ENCODE data around the gene SKOR1.

SKOR1 gene, protein sequence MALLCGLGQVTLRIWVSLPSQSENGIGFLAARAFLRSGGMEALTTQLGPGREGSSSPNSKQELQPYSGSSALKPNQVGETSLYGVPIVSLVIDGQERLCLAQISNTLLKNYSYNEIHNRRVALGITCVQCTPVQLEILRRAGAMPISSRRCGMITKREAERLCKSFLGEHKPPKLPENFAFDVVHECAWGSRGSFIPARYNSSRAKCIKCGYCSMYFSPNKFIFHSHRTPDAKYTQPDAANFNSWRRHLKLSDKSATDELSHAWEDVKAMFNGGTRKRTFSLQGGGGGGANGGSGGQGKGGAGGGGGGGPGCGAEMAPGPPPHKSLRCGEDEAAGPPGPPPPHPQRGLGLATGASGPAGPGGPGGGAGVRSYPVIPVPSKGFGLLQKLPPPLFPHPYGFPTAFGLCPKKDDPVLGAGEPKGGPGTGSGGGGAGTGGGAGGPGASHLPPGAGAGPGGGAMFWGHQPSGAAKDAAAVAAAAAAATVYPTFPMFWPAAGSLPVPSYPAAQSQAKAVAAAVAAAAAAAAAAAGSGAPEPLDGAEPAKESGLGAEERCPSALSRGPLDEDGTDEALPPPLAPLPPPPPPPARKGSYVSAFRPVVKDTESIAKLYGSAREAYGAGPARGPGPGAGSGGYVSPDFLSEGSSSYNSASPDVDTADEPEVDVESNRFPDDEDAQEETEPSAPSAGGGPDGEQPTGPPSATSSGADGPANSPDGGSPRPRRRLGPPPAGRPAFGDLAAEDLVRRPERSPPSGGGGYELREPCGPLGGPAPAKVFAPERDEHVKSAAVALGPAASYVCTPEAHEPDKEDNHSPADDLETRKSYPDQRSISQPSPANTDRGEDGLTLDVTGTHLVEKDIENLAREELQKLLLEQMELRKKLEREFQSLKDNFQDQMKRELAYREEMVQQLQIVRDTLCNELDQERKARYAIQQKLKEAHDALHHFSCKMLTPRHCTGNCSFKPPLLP

DNA sequence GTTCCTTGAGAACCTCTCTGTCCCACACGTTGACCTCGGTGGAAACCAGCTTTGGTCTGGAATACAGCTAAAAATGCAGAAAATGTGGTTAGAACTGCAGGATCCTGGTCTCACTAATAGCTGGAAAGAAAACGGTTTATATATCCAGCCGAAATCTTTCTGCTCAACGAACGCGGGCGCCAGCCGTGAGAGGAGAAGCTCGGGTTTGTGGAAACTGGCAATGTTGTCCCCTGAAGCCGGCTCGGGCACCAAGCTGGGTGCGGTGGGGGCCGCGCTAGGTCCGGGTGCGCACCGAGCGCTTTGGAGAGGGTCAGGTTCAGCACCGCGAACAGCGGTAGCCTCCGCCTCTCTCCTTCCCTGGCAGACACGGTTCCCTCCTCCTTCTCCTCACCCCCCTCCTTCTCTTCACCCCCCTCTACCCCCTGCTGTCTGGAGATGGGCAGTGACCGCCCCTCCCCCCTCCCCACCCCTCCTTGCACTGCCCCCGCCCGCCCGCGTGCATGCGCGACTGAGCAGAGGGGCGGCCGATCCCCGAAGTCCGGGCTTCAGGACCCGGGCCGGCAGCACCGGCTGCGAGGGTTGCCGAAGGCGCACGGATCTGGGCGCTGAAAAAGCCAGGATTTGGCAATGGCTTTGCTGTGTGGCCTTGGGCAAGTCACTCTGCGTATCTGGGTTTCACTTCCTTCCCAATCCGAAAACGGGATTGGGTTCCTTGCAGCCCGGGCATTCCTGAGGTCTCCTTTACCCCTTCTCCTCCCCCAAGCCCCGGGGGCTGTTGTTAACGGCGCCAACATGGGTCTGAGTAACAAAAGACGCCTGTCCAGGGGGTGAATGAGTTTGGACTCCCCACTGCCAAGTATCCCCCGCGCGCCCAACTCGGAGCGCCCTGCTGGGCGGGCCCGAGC is at the start of gene SKOR1:
Gene SKOR1 (plus strand): TSS at position 534 of the 905 bp plus-strand sequence. CDS start 94 bp downstream, at position 628.
- peak; percentile 81 to 86 (median 83) for DNase-seq

DNA sequence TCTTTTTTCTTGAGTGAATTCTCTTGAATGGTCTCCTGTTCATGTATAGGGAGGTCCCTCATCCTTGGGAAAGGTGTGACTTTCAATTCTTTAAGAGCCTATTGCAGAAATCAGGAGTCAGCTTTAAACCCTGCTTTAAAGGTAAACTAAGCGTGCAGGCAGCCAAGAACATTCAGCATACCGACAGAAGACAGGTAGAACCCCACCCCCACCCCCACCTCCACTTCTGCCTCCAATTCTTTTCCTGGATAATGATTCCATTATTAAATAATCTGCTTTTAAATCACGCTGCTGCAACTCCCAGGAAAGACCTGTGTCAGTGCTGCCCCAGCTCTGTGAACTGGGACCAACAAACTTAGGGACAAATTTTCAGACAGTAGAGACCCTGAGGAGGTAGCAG is 49.3 kb upstream of the SKOR1 start:
- no peak for DNase-seq

DNA sequence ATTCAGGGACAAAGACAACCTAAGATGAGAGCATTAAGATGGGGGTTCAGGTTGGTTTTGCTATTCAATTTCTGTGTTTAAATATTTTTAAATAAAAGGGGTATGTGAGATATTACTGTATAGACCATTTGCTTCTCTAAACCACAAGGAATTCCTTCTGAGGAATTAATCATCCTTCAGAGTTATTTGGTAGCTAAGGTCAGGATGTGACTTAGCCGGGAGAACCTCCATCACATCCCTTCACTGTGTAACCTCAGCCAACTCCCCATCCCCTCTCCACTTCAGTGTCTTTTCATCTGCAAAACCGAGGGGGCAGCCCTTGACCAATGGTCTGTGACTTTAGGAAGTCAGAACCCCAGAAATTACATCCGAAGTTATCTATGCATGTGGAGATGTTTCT is 48.7 kb upstream of the SKOR1 start:
- no peak for DNase-seq

DNA sequence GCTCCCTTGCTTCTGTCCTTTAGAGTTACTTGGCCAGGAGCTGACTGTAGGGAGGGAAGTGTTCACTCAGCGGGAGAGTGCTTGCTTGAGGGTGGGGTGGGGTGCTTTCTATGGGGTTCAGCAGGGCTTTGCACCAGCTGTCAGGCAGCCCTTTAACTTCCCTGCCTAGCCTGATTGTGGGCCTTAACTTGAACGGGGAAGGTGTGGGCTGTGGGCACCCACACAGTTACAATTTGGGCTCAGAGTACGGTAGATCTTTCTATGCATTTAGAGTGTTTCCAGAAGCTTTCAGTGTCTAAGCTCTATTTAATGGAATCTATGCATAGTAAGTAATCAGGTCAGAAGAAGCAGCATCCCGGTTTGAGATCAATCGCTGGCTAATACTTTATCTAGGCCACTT is 48.2 kb upstream of the SKOR1 start:
- DNase-seq: no peak

DNA sequence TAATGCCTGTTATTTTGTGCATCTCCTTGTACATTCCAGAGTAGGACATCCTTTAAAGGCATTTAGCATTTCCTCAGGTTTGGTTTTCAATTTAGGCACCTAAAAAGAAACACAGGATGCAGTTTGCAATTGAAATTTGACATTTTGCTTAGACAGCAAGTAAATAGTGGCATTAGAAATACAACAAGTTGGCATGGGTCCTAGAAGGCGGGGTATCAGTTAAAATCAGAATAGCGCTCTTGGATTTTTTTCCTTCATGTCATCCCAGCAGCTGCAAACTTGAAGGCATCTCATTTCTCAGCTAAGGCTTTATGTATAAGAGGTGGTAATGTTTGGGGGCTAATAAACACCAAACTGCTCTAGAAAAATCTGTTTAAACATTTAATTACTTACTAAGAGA is 47.5 kb upstream of the SKOR1 start:
- no peak for DNase-seq

DNA sequence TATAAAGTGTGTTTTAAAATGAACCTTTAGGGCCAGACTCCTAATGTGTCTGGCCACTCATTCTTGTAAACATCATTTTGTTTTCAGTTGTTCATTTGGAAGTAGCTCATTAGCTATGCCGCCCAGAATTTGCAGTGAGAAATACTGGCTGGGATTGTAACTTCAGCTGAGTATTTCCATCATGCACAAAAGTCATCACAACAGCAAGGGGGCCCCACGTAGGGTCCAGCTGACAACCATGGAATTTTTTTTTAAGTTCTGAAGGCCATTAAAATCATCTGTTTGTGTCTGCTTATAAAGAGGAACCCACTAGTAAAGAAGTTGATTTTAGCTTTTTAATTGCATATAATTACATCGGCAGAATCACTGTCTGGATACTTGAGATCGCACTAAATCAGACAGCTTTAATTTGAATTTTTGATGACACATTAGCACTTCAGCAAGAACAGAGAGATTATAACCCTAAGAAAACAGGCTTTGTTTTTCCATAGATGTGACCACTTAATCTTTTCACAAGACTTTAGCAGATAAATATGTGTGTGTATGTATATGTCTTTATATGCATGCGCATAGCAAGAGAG is 46.3 kb upstream of the SKOR1 start:
- no peak for DNase-seq

DNA sequence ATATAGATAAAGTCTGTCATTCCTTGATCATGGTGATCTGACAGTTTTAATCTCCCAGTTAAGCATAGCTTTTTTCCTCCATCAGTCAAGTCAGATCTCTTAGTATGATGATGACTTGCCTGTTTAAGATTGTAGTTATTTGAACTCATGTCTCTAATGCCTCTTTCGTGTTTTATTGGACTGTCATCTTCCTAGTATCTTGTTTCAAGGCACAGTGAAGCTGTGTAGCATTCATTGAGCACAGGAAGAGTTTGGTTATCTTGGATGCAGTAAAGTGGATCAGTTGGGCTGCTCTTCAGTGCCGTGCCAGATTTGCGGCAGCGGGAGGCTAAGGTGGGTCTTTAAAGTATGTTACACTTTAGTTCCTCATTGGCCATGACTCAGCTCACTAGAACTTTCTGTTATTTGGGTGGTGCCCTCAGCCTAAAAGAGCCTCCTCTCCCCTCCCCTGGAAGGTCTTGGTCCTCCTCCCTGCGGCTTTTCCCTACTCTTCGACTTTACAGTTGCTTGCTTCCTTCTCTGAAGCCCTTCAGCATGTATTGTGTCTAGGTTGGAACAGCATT is 45.7 kb upstream of the SKOR1 start:
- peak; percentile 11 to 22 (median 22) for DNase-seq

DNA sequence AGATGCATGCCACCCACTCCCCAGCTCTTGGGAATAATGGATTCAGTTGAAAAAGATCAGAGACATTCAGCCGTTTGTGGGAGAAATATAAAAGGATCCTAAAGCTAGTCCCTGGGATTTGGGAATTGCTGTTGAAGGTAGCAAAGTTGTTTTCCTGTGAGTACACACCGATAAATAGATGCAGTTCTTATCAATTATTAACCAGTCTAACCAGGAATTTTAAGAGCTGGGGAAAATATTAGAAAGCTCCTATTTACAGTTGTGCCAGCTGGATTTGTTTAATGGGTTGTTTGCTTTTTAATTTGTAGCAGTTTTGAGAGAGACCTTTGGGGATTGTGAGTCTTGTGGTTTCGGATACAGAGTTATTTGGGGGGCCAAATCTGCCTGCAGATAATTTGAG is 44.2 kb upstream of the SKOR1 start:
- no peak for DNase-seq

DNA sequence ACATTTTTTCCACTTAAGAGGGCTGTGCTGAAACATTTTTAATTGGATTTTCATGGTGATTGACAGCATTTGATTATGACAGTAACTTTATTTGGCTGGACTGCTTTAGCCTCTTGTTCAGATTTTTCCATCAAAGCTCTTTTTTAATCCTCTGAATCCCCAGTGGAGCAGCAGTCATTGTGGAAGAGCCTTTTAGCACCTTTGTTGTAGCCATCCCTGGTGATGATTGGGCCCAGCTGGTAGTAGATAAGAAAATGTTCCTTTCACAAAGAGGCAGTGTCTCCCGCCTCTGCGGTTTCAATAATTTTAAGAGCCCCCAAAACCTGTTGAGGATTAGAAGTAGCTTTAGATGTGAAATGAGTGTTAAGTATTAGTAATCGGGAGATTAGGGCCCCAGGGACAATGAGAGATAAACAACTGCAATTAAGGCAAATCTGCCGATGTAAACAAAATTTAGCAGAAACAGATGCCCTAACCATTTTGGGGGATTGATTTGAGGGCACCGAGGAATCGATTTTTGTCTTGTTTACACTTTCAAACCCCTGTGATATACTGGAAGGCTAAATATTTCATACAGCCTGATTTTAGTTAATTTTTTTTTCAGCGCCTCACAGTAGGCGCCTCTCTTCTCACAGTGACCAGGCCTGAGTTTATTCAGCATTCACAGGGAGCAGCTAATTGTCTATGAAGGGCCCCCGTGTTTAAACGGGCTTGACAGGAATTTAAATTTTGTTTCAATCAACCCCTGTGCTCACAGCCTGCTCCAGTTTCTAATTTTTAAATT is 43.2 kb upstream of the SKOR1 start:
- no peak for DNase-seq

DNA sequence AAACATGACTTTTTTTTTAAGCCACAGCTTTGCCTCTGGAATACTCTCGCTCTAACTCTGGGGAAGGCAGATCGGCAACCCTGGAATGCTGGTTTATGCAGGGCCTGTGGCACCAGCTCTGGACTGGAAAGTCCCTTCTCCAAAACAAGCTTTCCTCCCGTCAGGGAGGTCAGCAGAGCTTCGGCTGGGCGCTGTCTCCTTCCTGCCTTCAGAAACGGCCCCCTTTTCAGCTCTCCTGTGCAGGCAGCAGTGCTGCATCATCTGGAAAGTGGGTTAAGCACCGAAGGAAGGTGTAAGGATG is 42.7 kb upstream of the SKOR1 start:
- DNase-seq: no peak

DNA sequence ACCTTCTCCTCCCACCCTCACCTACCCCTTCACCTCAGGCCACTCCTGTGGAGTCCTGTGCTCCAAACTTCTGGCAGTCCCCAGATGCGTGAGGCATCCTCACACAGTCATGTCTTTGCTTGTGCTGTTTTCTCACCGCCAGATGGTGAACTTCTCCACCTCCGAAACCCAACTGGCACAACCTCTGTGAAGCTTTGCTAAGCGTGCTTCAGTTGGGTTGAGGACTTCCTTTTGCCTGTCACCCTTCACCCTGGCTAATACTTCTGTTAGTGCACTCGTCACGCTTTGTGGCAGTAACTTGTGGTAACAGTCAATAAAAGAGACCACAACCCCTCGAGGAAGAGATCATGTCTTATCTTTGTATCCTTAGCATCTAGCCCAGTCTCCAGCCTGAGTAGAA is 42.0 kb upstream of the SKOR1 start:
- DNase-seq: peak in 2 of 3 donors; percentile 15 to 27

DNA sequence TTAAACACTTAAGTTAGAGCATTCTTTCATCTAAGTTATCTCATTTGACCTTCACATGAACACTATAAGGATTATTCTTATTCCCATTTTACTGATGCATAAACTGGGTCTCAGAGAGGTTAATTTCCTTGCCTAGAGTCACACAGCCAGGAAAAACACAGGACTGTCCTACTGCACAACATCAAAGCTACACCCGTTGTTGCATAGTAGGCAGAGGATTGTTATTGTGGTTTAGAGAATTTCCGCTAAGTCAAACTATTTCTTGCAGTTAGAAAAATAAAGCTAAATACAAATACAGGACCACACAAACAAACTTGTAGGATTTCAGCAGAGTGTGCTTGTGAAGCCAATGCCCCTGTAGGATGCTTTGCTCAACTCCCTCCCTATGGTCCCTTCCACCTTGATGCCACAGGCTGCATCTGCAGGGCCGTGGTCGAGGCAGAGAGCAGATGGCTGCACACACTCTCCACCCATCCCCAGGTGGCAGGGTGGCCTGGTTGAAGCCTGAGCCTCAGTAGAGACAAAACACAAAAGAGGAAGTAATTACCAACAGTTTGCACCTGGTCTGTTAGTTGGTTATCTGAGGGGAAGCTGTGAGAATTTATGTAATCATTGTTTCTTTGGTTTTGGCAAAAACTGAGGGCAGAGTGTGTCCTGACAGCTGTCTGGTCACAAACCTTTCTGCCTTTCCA is 41.1 kb upstream of the SKOR1 start:
- no peak for DNase-seq

DNA sequence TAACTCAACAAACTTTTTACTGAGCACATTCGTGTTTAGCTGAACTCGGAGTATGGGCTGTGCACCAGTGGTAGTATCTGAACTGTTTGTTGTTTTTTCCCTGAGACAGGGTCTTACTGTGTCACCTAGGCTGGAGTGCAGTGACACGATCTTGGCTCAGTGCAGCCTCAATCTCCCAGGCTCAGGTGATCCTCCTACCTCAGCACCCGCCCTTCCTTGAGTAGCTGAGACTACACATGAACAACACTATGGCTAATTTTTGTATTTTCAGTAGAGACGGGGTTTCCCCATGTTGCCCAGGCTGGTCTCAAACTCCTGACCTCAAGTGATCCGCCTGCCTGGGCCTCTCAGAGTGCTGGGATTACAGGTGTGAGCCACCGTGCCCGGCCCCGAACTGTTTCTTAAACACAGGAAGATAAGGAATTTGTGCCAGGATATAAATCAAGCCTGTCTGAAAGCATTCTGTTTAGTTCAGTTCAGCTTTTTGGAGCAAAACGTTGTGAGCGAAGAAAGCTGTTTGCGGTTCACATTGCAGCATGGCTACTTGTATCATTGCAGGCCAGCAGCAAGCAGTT is 40.4 kb upstream of the SKOR1 start:
- DNase-seq: no peak

DNA sequence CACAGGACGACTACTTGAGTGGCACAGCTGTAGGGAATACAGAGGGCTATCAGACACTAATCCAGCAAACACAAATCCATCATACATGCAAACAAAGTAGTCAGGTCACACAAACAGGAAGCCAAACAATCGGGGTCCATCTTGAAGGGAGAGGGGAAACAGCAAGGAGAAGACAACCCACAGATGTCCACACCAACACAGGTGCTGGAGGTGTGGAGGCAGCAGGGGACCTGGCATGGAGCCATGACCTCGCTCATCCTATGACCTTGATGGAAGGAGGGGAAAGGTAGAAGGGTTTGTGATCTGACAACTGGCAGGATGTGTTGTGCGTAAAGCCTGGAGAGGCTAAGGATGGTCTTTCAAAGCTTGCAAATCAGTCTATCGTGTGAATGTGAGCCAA is 39.9 kb upstream of the SKOR1 start:
- no peak for DNase-seq

DNA sequence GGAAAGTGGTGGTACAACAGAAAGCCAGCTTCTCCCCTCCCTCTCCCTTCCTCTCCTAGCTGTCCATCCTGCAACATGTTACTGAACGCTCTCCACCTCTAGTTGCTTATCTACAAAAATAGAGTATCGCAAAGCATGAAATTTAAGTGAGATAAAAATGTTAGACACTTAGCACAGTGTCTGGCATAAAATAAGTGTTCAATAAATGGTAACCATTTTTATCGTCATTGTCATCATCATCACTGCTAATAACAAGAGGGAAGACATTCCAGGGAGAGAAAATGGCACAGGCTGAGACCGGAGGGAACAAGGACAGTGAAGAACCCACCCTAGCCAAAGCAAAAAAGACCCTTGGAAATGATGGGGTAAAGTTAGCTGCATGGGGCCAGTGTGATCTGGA is 38.7 kb upstream of the SKOR1 start:
- no peak for DNase-seq

DNA sequence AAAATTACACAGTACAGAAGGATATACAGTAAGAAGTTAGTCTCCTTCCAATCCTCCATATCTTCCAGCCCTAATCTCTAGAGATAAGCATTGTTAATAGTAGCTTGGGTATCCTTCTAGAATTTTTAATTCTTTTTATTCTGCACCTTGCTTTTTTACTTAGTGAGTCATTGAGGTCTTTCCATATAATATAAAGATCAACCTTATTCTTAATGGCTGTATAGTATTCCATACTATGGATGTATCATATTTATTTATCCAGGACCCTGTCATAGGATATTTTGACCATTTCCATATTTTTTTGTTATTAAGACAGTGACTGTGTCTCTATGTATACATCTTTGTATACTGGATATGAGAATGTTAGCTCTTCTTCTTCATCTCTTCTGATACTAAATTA is 36.3 kb upstream of the SKOR1 start:
- no peak for DNase-seq

DNA sequence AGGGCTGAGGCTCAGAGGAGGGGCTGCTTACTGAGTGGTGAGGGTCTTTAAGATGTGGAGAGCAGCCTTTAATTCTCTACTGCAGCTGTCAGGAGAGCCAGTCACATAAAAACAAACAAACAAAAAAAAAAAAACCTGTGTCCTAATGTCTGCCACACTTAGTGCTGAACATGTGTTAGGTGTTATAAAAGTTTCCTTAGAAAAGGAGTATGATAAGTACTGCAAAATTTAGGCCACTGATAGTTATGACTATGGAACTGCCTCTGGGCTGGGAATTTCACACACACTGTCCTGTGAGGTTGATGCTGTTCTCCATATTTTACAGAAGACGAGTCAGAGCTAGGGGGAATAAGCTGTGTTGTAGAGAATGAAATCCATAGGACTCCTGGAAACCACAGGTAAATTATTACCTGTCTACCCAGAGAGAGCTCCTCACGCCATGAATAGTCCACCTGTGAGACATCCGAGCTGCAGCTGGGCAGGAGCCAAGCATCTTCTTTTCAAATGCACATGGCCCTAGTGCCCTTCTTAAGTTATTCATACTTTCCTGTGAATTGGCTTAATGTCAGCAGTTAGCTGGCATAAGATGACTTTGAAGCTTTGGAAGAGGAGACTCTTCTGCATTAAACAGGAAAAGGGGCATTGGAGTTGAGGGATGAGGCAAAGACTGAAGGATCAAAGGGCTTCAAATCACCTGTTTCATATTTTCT is 34.5 kb upstream of the SKOR1 start:
- no peak for DNase-seq

DNA sequence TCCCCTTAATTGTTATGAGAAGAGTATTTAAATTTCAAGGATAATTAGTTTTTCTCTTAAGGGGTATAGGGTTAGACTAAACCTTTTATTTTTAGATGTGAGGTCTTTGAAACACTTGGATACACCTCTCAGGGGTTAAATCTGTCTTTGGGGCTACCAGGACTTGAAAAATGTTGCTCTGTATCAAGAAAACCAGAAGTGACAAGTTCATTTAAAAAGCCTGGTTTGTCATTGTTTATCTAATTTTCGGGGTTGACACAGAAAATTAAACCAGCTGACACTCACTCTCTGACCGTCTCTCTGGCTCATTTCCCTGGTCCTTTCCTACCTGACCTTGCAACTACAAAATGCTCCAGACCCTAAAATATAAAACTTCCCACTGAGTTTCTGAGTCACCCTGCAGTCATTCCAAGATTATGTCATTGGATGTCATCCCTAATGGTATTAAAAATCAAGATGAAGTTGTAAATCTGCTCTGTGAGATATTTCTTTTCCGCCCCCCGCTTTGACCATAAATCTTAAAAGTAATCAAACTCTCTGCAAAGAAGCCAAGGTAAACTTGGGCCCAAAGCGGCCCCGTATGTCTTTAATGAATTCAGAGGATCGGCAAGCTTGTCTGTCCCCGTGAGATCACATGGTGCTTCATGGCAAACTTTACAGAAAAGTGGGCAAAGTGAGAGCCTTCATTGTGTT is 32.9 kb upstream of the SKOR1 start:
- peak in 1 of 3 donors; percentile 8 for DNase-seq
